Vagina (tissue), 2 donors: ENCODE data around the gene PMIS2.

ENCODE experiments used
- POLR2A ChIP-seq, 2 donors: fragments of 450-650 bp; IDR thresholded peaks; one replicate each; pipeline ENCODE4 v1.6.1; 2017; ENCODE audit warnings: antibody characterized with exemption in 2 of 2, mild to moderate bottlenecking in 2 of 2, moderate library complexity in 2 of 2
- POLR2AphosphoS5 ChIP-seq, 2 donors: sonication (generic); formaldehyde crosslinking; IDR thresholded peaks; one replicate each; pipeline ENCODE4 v1.9.0; 2017; ENCODE audit warnings: antibody characterized with exemption in 2 of 2, mild to moderate bottlenecking in 2 of 2, low read depth in 1 of 2; ENCODE audit not compliant: insufficient read depth in 1 of 2
- TF ChIP-seq, protein P1 (sequence below), 3 experiments: fragments of 450-650 bp in 2 of 3; fragments of 200-600 bp in 1 of 3; sonication (generic) in 1 of 3; IDR thresholded peaks; one replicate each; pipeline ENCODE4 v1.5.1; 2017 to 2019; ENCODE audit warnings: antibody characterized with exemption in 3 of 3, mild to moderate bottlenecking in 2 of 3, moderate library complexity in 2 of 3

DNA sequence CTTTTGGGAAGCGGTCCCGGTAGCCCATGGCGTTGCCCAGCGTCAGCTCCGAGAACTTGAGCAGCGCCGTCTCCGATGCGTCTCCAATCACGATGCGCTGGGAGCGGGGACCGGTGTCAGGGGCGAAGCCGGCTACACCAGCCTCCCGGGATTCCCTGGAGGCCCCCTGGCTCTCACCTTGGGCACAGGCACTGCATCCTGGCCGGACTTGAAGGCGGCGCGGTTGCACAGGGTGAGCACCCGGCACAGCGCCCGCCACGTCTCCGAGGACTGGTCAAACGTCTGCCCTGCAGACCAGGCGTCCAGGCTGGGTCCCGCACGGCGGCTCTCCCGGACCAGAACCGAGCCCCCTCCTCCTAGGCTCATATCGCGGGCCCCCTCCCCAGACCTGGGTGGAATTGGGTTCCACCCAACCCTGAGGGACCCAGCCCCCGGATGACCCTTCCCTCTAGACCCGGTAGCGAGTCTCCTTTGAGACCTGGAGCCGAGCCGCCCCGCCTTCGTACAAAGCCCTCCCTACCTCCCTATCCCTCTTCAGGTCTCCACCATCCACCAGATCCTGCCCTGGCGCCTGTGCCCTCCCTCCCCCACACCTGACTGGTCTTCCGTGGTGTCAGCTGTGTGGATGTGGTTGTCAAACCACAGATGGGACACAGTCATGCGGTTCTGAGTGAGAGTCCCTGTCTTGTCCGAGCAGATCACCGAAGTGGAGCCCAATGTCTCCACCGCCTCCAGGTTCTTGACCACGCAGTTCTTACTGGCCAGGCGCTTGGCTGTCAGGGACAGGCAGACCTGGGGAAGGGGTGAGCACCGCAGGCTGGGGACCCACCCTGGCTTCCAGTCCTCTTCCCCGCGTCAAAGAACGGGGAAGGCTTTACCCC lies 27.3 kb upstream of the PMIS2 start:
- TF ChIP-seq, protein P1, sequence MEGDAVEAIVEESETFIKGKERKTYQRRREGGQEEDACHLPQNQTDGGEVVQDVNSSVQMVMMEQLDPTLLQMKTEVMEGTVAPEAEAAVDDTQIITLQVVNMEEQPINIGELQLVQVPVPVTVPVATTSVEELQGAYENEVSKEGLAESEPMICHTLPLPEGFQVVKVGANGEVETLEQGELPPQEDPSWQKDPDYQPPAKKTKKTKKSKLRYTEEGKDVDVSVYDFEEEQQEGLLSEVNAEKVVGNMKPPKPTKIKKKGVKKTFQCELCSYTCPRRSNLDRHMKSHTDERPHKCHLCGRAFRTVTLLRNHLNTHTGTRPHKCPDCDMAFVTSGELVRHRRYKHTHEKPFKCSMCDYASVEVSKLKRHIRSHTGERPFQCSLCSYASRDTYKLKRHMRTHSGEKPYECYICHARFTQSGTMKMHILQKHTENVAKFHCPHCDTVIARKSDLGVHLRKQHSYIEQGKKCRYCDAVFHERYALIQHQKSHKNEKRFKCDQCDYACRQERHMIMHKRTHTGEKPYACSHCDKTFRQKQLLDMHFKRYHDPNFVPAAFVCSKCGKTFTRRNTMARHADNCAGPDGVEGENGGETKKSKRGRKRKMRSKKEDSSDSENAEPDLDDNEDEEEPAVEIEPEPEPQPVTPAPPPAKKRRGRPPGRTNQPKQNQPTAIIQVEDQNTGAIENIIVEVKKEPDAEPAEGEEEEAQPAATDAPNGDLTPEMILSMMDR (IDR thresholded peaks at IDR 0.05) = no peak
- TF ChIP-seq POLR2A (IDR thresholded peaks at IDR 0.05) (no peak), POLR2AphosphoS5 (IDR thresholded peaks at IDR 0.05; ENCODE audit: insufficient read depth in 1 of 2, low read depth in 1 of 2) (no peak)
